HL-60 (cell line): Measurements from ENCODE around the gene NR0B2.

Experiments used
- CTCF ChIP-seq: IDR thresholded peaks from one replicate; pipeline ENCODE4 v1.5.1; 2011; ENCODE audit warnings: low read length, control low read depth, inconsistent platforms; ENCODE audit not compliant: insufficient read depth
- POLR2AphosphoS5 ChIP-seq: IDR thresholded peaks from 2 replicates; pipeline ENCODE4 v1.6.1; 2012; ENCODE audit warnings: low read depth
- TF ChIP-seq, protein P1 (sequence below): IDR thresholded peaks from 2 replicates; pipeline ENCODE4 v1.6.1; 2012; ENCODE audit warnings: low read depth; ENCODE audit not compliant: insufficient replicate concordance

DNA sequence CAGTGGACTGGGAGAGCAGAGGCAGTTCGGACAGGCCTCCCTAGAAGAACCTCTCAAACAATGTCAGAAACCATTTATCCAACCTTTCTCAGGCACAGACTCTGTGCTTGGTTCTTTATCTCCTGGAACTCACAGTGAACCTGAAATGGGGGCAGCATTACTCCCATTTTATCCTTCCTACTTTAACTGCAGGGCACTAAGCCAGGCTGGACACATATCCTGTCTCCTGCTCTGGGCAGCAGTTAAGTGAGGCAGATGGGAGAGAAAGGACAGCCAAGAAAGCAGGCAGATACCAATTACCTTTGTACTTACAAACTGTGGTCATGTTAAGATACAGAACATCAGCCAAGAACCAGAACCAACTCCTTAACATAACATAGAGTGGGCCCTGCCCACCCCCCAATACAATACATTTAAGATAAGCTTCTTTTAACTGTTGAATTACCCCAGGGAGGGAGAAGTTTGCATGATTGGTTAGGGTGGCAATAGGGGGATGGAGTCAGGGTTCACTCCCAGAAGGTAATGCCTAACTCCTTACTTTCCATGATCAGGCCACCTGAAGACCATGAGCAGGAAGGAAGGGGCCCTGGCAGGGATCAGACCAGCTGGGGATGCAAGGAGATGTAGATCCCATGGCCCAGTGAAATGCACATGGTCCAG, 35.6 kb upstream of the NR0B2 start:
- TF ChIP-seq CTCF: no peak
- TF ChIP-seq, protein P1, sequence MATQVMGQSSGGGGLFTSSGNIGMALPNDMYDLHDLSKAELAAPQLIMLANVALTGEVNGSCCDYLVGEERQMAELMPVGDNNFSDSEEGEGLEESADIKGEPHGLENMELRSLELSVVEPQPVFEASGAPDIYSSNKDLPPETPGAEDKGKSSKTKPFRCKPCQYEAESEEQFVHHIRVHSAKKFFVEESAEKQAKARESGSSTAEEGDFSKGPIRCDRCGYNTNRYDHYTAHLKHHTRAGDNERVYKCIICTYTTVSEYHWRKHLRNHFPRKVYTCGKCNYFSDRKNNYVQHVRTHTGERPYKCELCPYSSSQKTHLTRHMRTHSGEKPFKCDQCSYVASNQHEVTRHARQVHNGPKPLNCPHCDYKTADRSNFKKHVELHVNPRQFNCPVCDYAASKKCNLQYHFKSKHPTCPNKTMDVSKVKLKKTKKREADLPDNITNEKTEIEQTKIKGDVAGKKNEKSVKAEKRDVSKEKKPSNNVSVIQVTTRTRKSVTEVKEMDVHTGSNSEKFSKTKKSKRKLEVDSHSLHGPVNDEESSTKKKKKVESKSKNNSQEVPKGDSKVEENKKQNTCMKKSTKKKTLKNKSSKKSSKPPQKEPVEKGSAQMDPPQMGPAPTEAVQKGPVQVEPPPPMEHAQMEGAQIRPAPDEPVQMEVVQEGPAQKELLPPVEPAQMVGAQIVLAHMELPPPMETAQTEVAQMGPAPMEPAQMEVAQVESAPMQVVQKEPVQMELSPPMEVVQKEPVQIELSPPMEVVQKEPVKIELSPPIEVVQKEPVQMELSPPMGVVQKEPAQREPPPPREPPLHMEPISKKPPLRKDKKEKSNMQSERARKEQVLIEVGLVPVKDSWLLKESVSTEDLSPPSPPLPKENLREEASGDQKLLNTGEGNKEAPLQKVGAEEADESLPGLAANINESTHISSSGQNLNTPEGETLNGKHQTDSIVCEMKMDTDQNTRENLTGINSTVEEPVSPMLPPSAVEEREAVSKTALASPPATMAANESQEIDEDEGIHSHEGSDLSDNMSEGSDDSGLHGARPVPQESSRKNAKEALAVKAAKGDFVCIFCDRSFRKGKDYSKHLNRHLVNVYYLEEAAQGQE: no peak
- TF ChIP-seq POLR2AphosphoS5: no peak
